ENCODE data around the gene CYGB.

DNA sequence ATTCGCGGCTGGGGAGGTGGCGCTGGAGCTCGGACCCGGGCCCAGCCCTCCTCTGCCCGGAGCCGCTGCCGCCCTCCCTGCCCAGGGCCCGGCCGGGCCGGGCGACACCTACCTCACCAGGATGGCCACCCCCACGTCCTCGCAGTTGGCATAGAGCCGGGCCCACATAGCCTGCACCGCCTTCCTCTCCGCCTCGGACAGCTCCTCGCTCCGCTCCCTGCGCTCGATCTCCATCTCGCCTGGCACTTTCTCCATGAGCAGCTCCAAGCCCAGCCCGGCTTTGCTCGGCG lies 276 bp downstream of the CYGB start:
- TF ChIP-seq POLR2A (IDR thresholded peaks at IDR 0.05; ENCODE audit: low read depth, low read length) (no peak), FOS (IDR thresholded peaks at IDR 0.05; ENCODE audit: borderline replicate concordance, extremely low read depth, insufficient read length) (no peak), TCF7 (IDR thresholded peaks at IDR 0.05; ENCODE audit: borderline replicate concordance) (no peak), PBX3 (IDR thresholded peaks at IDR 0.05; ENCODE audit: insufficient replicate concordance, low read depth, low read length) (no peak), JUNB (IDR thresholded peaks at IDR 0.05) (no peak), YY1 (IDR thresholded peaks at IDR 0.05; ENCODE audit: low read depth, low read length) (no peak), POU2F2 (IDR thresholded peaks at IDR 0.05; ENCODE audit: borderline replicate concordance, low read depth, low read length) (no peak), TAF1 (IDR thresholded peaks at IDR 0.05; ENCODE audit: borderline replicate concordance, low read depth, low read length) (no peak), SKIL (IDR thresholded peaks at IDR 0.05; ENCODE audit: low read depth, poor library complexity, severe bottlenecking) (no peak)
- TF ChIP-seq, protein P1, sequence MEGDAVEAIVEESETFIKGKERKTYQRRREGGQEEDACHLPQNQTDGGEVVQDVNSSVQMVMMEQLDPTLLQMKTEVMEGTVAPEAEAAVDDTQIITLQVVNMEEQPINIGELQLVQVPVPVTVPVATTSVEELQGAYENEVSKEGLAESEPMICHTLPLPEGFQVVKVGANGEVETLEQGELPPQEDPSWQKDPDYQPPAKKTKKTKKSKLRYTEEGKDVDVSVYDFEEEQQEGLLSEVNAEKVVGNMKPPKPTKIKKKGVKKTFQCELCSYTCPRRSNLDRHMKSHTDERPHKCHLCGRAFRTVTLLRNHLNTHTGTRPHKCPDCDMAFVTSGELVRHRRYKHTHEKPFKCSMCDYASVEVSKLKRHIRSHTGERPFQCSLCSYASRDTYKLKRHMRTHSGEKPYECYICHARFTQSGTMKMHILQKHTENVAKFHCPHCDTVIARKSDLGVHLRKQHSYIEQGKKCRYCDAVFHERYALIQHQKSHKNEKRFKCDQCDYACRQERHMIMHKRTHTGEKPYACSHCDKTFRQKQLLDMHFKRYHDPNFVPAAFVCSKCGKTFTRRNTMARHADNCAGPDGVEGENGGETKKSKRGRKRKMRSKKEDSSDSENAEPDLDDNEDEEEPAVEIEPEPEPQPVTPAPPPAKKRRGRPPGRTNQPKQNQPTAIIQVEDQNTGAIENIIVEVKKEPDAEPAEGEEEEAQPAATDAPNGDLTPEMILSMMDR (IDR thresholded peaks at IDR 0.05 in 2 of 3, conservative IDR thresholded peaks at IDR 0.05 in 1 of 3; ENCODE audit: control insufficient read depth in 2 of 3, extremely low read depth in 1 of 3, insufficient read depth in 1 of 3, low read depth in 3 of 3, low read length in 3 of 3): no peak
- TF ChIP-seq, protein P2, sequence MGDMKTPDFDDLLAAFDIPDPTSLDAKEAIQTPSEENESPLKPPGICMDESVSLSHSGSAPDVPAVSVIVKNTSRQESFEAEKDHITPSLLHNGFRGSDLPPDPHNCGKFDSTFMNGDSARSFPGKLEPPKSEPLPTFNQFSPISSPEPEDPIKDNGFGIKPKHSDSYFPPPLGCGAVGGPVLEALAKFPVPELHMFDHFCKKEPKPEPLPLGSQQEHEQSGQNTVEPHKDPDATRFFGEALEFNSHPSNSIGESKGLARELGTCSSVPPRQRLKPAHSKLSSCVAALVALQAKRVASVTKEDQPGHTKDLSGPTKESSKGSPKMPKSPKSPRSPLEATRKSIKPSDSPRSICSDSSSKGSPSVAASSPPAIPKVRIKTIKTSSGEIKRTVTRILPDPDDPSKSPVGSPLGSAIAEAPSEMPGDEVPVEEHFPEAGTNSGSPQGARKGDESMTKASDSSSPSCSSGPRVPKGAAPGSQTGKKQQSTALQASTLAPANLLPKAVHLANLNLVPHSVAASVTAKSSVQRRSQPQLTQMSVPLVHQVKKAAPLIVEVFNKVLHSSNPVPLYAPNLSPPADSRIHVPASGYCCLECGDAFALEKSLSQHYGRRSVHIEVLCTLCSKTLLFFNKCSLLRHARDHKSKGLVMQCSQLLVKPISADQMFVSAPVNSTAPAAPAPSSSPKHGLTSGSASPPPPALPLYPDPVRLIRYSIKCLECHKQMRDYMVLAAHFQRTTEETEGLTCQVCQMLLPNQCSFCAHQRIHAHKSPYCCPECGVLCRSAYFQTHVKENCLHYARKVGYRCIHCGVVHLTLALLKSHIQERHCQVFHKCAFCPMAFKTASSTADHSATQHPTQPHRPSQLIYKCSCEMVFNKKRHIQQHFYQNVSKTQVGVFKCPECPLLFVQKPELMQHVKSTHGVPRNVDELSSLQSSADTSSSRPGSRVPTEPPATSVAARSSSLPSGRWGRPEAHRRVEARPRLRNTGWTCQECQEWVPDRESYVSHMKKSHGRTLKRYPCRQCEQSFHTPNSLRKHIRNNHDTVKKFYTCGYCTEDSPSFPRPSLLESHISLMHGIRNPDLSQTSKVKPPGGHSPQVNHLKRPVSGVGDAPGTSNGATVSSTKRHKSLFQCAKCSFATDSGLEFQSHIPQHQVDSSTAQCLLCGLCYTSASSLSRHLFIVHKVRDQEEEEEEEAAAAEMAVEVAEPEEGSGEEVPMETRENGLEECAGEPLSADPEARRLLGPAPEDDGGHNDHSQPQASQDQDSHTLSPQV (IDR thresholded peaks at IDR 0.05): no peak
- TF ChIP-seq, protein P3, sequence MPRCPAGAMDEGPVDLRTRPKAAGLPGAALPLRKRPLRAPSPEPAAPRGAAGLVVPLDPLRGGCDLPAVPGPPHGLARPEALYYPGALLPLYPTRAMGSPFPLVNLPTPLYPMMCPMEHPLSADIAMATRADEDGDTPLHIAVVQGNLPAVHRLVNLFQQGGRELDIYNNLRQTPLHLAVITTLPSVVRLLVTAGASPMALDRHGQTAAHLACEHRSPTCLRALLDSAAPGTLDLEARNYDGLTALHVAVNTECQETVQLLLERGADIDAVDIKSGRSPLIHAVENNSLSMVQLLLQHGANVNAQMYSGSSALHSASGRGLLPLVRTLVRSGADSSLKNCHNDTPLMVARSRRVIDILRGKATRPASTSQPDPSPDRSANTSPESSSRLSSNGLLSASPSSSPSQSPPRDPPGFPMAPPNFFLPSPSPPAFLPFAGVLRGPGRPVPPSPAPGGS (IDR thresholded peaks at IDR 0.05; ENCODE audit: borderline replicate concordance, insufficient read depth, low read depth, low read length, poor library complexity, severe bottlenecking): no peak
